NB4 (cell line): ENCODE data around the gene PRRC2B.

Source experiments
- DNase-seq: peaks from one replicate; pipeline ENCODE4 v3.0.0; 2010; ENCODE audit warnings: low read depth
- H3K4me3 ChIP-seq: one replicate; pipeline ENCODE4 v1.5.1; 2011; ENCODE audit warnings: mild to moderate bottlenecking, low read depth, low read length, moderate library complexity
- CTCF ChIP-seq: IDR thresholded peaks from one replicate; pipeline ENCODE4 v1.5.1; 2012; ENCODE audit warnings: low read depth, low read length
- MAX ChIP-seq: IDR thresholded peaks from 2 replicates; pipeline ENCODE4 v1.6.1; 2011; ENCODE audit warnings: low read depth, low read length
- MYC ChIP-seq: IDR thresholded peaks from 2 replicates; pipeline ENCODE4 v1.6.1; 2011; ENCODE audit warnings: low read depth, low read length
- POLR2A ChIP-seq: IDR thresholded peaks from 2 replicates; pipeline ENCODE4 v1.6.1; 2011; ENCODE audit warnings: mild to moderate bottlenecking; ENCODE audit not compliant: insufficient read length; ENCODE audit errors: extremely low read depth

Gene PRRC2B

GRCh38 chr9:131522257-131523085, 128.6 kb downstream of the PRRC2B start:
- no peak overlapping the region for H3K4me3 ChIP-seq
- no peak for DNase-seq
- no peak for TF ChIP-seq CTCF
- no peak for TF ChIP-seq POLR2A
- TF ChIP-seq MYC = no peak
- TF ChIP-seq MAX = no peak

DNA sequence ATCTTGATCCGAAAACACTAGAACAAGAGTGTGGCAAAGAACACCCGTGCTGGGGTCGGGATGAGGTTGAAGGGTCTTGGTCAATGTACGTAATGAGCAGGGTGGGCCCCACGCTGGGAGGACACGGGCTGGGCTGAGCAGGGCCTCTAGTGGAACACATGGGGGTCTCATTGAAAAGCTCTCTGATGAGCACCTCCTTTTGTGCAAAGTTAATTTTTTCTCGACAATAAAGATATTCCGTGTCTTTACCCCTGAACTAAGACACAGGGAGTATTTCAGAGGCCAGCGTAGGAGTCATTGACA, 129.2 kb downstream of the PRRC2B start:
- TF ChIP-seq POLR2A (peak; percentile 10), MAX (no peak)
- H3K4me3 ChIP-seq = no peak overlapping the region
- DNase-seq = no peak

DNA sequence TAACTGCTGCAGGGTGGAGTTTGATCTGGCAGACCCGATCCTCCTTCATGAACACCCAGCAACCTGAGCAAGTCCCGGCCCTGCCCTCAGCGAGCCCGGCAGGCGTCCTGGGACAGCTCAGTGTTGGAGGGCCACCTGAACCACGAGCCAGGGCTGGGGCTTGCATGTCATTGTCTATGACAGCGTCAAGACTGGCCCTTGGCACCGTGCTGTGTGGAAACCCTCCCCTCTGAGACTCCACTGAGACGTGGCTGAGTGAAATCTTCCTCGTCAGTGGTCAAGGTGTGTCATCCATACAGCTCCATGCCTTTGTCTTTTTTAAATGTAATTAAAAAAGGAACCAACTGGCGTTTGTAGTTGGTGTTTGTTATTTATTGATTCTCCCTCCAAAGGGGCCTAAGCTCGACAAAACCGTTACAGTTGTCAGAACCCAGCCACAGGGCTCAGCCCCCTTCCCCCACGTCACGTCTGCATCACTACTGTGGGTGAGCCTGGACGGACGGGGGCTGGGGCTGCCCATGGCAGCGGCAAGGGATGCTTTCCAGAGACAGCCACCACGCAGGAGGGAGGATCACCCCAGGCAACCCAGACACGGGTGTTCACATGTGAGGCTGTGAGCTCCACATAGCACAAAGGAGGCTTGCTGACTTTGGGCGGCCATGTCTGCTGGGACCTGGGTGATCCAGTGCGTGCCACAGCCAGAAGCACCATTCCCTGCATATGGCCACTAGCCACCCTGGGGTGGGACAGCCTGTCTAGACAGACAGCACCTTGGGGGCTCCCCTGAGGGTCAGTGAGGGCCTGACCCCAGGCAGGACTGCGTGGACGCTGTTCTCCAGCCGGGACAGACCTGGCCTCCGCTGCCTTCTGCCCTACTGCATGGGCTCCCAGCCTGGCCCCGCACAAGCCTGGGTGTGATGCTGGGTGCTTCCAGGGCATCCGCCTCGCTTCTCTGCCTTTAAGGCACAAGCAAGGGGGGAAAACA, 129.9 kb downstream of the PRRC2B start:
- H3K4me3 ChIP-seq = no peak overlapping the region
- no peak for DNase-seq
- TF ChIP-seq MYC (no peak), MAX (no peak), POLR2A (no peak), CTCF (no peak)

DNA sequence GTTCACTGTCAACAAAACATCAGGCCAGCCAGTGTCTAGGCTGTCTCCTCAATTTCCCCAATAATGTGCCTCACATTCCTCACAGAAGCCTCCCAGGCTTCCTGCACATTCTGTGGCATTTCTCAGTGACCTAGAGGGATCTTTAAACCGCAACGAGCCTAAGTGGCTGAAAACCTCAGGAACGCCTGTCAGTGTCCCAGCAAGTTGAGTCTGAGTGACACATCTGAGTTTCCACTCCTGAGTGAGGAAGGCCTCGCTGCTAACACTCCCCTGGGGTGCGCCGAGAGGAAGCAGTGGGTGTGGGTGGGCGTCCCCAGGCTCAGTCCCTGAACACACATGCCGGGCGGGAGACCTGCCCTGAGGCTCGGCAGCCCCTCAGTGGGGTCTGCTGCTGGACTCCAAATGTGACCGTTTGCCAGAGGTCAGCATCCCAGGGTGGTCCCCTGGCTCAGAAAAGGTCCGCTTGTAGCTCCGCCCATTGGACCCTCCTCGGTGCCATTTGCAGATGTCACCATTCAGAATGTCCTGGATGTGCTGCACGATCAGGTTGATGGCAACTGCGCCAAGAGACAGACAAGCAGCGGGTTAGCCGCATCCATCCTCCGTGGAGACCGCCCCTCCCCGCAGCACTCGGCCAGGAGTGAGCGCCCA, 130.9 kb downstream of the PRRC2B start:
- no peak for DNase-seq
- TF ChIP-seq POLR2A (no peak), CTCF (no peak), MYC (no peak), MAX (no peak)
- H3K4me3 ChIP-seq = no peak overlapping the region

GRCh38 chr9:131525643-131526565, 132.0 kb downstream of the PRRC2B start:
- no peak for DNase-seq
- TF ChIP-seq MYC (no peak), MAX (no peak), POLR2A (no peak), CTCF (no peak)
- H3K4me3 ChIP-seq = no peak overlapping the region
